Measurements from ENCODE around the gene TRIM8. TPM values are rescaled to one million over a fixed set of nuclear protein-coding genes. Genes with fewer than 3 reads are reported as not detected.
"Not testable (repeated sequence)": the region's sequence is repeated elsewhere in the genome, so short reads cannot be mapped to it uniquely, and the experiment has no call there.

The TRIM8 gene
- total RNA-seq, 2 donors from 2014 or later: 121 to 156 TPM

- no peaks in the 10 kb centered on the region for H3K9me3 ChIP-seq
- H3K36me3 ChIP-seq (replicated peaks in 1 of 2; ENCODE audit: insufficient read depth in 1 of 2, low read depth in 2 of 2): peaks cover 0 to 2% of the 10 kb centered on the region in 2 donors
- 78 to 83% methylated on average over 5 of the region's 5 CpGs for WGBS, 2 donors
- no peak overlapping the region for H3K4me3 ChIP-seq
- peaks cover 25% of the 10 kb centered on the region for H3K4me1 ChIP-seq
- TF ChIP-seq POLR2A (IDR thresholded peaks at IDR 0.05): no peak
- TF ChIP-seq, protein P1, sequence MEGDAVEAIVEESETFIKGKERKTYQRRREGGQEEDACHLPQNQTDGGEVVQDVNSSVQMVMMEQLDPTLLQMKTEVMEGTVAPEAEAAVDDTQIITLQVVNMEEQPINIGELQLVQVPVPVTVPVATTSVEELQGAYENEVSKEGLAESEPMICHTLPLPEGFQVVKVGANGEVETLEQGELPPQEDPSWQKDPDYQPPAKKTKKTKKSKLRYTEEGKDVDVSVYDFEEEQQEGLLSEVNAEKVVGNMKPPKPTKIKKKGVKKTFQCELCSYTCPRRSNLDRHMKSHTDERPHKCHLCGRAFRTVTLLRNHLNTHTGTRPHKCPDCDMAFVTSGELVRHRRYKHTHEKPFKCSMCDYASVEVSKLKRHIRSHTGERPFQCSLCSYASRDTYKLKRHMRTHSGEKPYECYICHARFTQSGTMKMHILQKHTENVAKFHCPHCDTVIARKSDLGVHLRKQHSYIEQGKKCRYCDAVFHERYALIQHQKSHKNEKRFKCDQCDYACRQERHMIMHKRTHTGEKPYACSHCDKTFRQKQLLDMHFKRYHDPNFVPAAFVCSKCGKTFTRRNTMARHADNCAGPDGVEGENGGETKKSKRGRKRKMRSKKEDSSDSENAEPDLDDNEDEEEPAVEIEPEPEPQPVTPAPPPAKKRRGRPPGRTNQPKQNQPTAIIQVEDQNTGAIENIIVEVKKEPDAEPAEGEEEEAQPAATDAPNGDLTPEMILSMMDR (IDR thresholded peaks at IDR 0.05): no peak
- no peak overlapping the region for H3K27ac ChIP-seq
- H3K27me3 ChIP-seq: no peaks in the 10 kb centered on the region
- intact Hi-C loops (cut with DNase I): no loop called here
- DNase-seq: no peak
- no peak for ATAC-seq
Observed at GRCh38 chr10:102681696-102682095, 37.4 kb downstream of the TRIM8 start.

GRCh38 chr10:102682416-102682815, 38.1 kb downstream of the TRIM8 start:
- Histone ChIP-seq H3K27ac (no peak overlapping the region), H3K27me3 (no peaks in the 10 kb centered on the region), H3K4me3 (no peak overlapping the region), H3K36me3 (replicated peaks in 1 of 2; ENCODE audit: insufficient read depth in 1 of 2, low read depth in 2 of 2) (peaks cover 0 to 2% of the 10 kb centered on the region in 2 donors), H3K4me1 (peaks cover 19% of the 10 kb centered on the region), H3K9me3 (no peaks in the 10 kb centered on the region)
- WGBS, 2 donors: 93 to 94% methylated on average over 7 of the region's 7 CpGs
- DNase-seq: no peak
- intact Hi-C loops (cut with DNase I): no loop called here
- no peak for TF ChIP-seq POLR2A (IDR thresholded peaks at IDR 0.05)
- TF ChIP-seq, protein P1 (IDR thresholded peaks at IDR 0.05): no peak
- ATAC-seq: no peak

GRCh38 chr10:102682981-102683380, 38.7 kb downstream of the TRIM8 start:
- no peaks in the 10 kb centered on the region for H3K27me3 ChIP-seq
- ATAC-seq: no peak
- intact Hi-C loops (cut with DNase I): no loop called here
- H3K4me1 ChIP-seq: peaks cover 13% of the 10 kb centered on the region
- H3K4me3 ChIP-seq: no peak overlapping the region
- no peak overlapping the region for H3K27ac ChIP-seq
- H3K9me3 ChIP-seq: no peaks in the 10 kb centered on the region
- H3K36me3 ChIP-seq (replicated peaks in 1 of 2; ENCODE audit: insufficient read depth in 1 of 2, low read depth in 2 of 2): peaks cover 0 to 2% of the 10 kb centered on the region in 2 donors
- 82 to 87% methylated on average over 4 of the region's 4 CpGs for WGBS, 2 donors
- no peak for TF ChIP-seq POLR2A (IDR thresholded peaks at IDR 0.05)
- TF ChIP-seq, protein P1 (IDR thresholded peaks at IDR 0.05): no peak
- no peak for DNase-seq

- Histone ChIP-seq H3K9me3 (no peaks in the 10 kb centered on the region), H3K36me3 (replicated peaks in 1 of 2; ENCODE audit: insufficient read depth in 1 of 2, low read depth in 2 of 2) (peaks cover 0 to 2% of the 10 kb centered on the region in 2 donors), H3K27me3 (no peaks in the 10 kb centered on the region), H3K4me3 (no peak overlapping the region), H3K4me1 (peaks cover 6% of the 10 kb centered on the region), H3K27ac (no peak overlapping the region)
- WGBS, 2 donors: 80 to 88% methylated on average over 5 of the region's 5 CpGs
- TF ChIP-seq, protein P1 (IDR thresholded peaks at IDR 0.05): no peak
- TF ChIP-seq POLR2A (IDR thresholded peaks at IDR 0.05): no peak
- ATAC-seq: no peak
- intact Hi-C loops (cut with DNase I): no loop called here
- no peak for DNase-seq
Observed at GRCh38 chr10:102683736-102684135, 39.5 kb downstream of the TRIM8 start.

DNA sequence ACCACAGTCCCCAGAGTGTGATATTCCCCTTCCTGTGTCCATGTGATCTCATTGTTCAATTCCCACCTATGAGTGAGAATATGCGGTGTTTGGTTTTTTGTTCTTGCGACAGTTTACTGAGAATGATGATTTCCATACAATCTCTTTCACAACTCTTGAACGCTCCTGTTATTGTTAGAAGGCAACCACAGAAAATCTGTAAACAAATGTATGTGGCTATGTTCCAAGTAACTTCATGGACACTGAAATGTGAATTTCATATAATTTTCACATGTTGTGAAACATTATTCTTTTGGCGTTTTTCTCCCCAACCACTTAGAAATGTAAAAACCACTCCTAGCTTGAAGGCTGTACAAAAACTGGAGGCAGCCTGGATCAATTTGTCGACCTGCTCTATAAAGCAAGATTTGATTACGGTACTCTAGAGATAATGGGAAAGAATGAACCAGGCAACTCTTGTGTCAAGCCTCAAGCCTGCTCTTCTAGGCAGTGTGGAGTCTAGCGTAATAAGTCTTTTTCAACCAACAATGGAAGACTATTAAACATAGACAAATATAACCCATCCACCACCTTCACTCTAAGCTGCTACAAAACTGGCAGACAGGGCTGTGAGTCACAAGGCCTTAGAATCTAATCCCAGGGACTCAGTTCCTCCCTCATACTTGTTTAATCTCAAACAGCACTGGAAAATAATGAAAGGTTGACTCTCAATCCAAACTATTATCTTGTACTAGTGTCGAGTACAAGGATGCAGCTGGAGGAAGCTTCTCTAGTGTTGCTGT, 47.2 kb downstream of the TRIM8 start:
- H3K9me3 ChIP-seq: no peaks in the 10 kb centered on the region
- H3K4me1 ChIP-seq: no peaks in the 10 kb centered on the region
- ATAC-seq (no peak), DNase-seq (no peak)
- no peaks in the 10 kb centered on the region for H3K27me3 ChIP-seq
- no peaks in the 10 kb centered on the region for H3K36me3 ChIP-seq (replicated peaks in 1 of 2; ENCODE audit: insufficient read depth in 1 of 2, low read depth in 2 of 2)
- H3K27ac ChIP-seq: no peak overlapping the region
- TF ChIP-seq, protein P1 (IDR thresholded peaks at IDR 0.05): no peak
- no peak for TF ChIP-seq POLR2A (IDR thresholded peaks at IDR 0.05)
- 79 to 87% methylated on average over 8 of the region's 8 CpGs for WGBS, 2 donors
- H3K4me3 ChIP-seq: no peak overlapping the region
- intact Hi-C loops (cut with DNase I): no loop called here

DNA sequence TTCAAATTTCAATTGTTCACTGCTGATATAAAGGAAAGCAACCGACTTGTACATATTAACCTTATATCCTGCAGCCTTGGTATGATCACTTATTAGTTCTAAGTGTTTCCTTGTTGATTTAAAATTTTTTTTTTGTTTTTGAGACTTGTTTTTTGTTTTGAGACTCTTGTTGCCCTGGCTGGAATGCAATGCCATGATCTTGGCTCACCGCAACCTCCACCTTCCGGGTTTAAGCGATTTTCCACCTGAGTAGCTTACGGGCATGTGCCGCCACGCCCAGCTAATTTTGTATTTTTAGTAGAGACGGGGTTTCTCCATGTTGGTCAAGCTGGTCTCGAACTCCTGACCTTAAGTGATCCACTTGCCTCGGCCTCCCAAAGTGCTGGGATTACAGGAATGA, 51.1 kb downstream of the TRIM8 start:
- ATAC-seq; H3K4me1 ChIP-seq; H3K9me3 ChIP-seq; H3K27ac ChIP-seq; H3K27me3 ChIP-seq; DNase-seq; H3K36me3 ChIP-seq (replicated peaks in 1 of 2; ENCODE audit: insufficient read depth in 1 of 2, low read depth in 2 of 2); intact Hi-C loops (cut with DNase I); H3K4me3 ChIP-seq: not testable (repeated sequence)
- 95 to 98% methylated on average over 10 of the region's 10 CpGs for WGBS, 2 donors
